Measurements from ENCODE around the gene RNF26.

Gene RNF26

DNA sequence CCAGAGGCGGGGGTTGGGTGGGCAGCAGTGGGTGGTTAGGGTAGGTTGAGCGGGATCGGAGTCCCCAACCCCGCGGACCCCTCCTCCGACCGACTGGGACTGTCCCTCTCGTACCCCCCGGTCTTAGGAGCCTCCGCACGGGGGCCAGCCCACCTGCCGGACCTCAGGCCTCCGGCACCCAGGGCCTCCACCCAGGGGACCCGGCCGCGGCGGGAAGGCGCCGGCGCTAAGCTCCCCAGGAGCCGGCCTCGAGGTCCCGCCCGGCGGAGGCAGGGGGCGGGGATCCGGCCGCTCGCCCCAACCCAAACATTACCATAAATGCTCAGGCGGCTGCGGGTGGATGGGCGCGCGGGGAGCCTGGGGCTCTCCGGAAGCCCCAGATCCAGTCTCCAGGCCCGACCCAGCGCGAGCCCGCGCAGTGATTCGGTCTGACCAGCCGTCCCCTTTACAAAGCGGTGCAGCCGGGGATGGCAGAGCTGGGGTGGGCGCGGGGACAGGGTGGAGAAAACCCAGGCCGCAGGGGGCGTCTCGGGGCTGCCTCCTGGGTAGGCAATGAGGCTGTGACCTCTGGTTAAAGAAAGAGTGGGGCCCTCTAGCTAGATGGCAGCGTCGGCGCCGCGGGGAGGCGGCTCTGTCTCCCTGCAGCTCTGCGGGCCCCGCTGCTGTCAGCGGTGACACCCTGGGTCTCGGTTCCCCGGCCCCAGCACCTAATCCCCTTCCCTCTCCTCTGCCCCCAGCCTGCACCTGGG is 13.4 kb upstream of the RNF26 start:
- Histone ChIP-seq H3K4me1 (ENCODE audit: control insufficient read depth, insufficient read depth, low read length, poor library complexity, severe bottlenecking) (peaks cover 43% of the 10 kb centered on the region), H3K9me3 (ENCODE audit: control insufficient read depth, low read length) (no peaks in the 10 kb centered on the region), H3K36me3 (ENCODE audit: control insufficient read depth, insufficient read depth, low read length) (no peaks in the 10 kb centered on the region), H3K27me3 (replicated peaks; ENCODE audit: control insufficient read depth, insufficient read depth, low read length, poor library complexity, severe bottlenecking) (peaks cover 9% of the 10 kb centered on the region), H3K4me3 (ENCODE audit: insufficient read depth, low read depth, low read length, poor library complexity, severe bottlenecking) (peak overlapping the region; percentile 56), H3K27ac (ENCODE audit: insufficient read depth, low read length, poor library complexity, severe bottlenecking) (peak overlapping the region; percentile 46)
- peak in 2 of 3 donors; percentile 20 to 41 for DNase-seq

DNA sequence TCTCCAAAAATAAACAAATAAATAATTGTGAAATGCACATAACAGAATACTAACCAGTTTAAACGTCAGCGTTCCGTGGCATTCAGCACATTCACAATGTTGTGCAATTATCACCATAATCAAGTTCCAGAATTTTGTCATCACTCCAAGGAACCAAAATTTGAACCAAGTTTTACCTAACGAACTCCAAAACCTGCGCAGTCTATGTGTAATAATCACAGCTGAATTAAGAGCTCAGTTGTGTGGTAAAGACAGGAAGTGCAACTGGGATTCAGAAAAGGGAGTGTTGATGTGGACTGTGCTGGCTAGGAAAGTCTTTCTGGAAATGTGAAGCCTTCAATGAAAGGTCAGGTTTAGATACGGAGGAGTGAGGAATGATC is 12.0 kb upstream of the RNF26 start:
- no peak overlapping the region for H3K4me3 ChIP-seq (ENCODE audit: insufficient read depth, low read depth, low read length, poor library complexity, severe bottlenecking)
- peaks cover 3% of the 10 kb centered on the region for H3K27me3 ChIP-seq (replicated peaks; ENCODE audit: control insufficient read depth, insufficient read depth, low read length, poor library complexity, severe bottlenecking)
- peaks cover 32% of the 10 kb centered on the region for H3K4me1 ChIP-seq (ENCODE audit: control insufficient read depth, insufficient read depth, low read length, poor library complexity, severe bottlenecking)
- DNase-seq: no peak
- no peaks in the 10 kb centered on the region for H3K9me3 ChIP-seq (ENCODE audit: control insufficient read depth, low read length)
- no peaks in the 10 kb centered on the region for H3K36me3 ChIP-seq (ENCODE audit: control insufficient read depth, insufficient read depth, low read length)
- H3K27ac ChIP-seq (ENCODE audit: insufficient read depth, low read length, poor library complexity, severe bottlenecking): no peak overlapping the region

DNA sequence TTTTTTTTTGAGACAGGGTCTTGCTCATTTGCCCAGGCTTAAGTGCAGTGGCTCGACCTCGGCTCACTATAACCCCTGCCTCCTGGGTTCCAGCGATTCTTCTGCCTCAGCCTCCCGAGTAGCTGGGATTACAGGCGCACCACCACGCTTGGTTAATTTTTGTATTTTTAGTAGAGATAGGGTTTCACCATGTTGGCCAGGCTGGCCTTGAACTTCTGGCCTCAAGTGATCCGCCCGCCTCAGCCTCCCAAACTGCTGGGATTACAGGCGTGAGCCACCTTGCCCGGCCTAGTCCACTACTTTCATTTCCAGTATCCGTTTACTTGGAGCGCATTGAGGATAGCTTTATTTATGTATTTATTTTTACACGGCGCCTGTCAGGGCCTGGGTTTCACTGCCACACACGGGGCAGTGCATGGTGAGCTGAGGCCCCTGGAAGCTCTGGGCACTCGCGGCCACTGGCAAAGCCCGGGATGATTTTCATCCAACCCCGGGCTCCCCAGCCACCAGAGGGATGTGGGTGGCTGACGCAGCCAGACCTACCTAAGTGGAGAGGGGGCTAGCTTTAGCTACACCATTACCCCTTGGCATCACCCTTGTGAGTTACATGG is 11.3 kb upstream of the RNF26 start:
- H3K4me1 ChIP-seq (ENCODE audit: control insufficient read depth, insufficient read depth, low read length, poor library complexity, severe bottlenecking): peaks cover 30% of the 10 kb centered on the region
- H3K9me3 ChIP-seq (ENCODE audit: control insufficient read depth, low read length): no peaks in the 10 kb centered on the region
- H3K4me3 ChIP-seq (ENCODE audit: insufficient read depth, low read depth, low read length, poor library complexity, severe bottlenecking): no peak overlapping the region
- no peak overlapping the region for H3K27ac ChIP-seq (ENCODE audit: insufficient read depth, low read length, poor library complexity, severe bottlenecking)
- H3K27me3 ChIP-seq (replicated peaks; ENCODE audit: control insufficient read depth, insufficient read depth, low read length, poor library complexity, severe bottlenecking): no peaks in the 10 kb centered on the region
- H3K36me3 ChIP-seq (ENCODE audit: control insufficient read depth, insufficient read depth, low read length): no peaks in the 10 kb centered on the region
- DNase-seq: no peak

DNA sequence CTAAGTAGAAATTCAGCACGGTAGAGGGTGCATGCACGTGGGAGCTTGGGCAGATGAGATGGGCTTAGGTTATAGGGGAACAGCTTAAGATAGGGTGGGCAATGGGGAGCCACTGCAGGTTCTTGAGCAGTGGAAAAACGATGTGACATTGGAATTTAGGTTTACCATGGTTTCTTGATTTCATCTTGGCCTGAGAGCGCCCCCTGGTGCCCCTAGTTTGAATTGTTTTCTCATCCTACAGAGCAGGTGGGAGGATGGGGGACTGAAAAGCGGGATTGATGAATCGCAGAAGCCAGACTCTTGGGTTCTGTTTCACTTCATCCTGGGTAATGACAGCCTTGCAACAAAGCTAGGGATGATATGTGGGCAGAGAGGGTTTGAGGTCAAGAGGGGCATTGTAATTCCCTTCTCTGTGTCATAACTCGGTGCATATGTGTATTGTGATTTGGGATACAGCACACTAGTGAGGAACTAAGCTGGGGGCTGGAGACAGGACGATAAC is 10.7 kb upstream of the RNF26 start:
- H3K27ac ChIP-seq (ENCODE audit: insufficient read depth, low read length, poor library complexity, severe bottlenecking): no peak overlapping the region
- no peaks in the 10 kb centered on the region for H3K27me3 ChIP-seq (replicated peaks; ENCODE audit: control insufficient read depth, insufficient read depth, low read length, poor library complexity, severe bottlenecking)
- H3K4me3 ChIP-seq (ENCODE audit: insufficient read depth, low read depth, low read length, poor library complexity, severe bottlenecking): no peak overlapping the region
- no peaks in the 10 kb centered on the region for H3K36me3 ChIP-seq (ENCODE audit: control insufficient read depth, insufficient read depth, low read length)
- peak; percentile 51 to 71 (median 64) for DNase-seq
- H3K4me1 ChIP-seq (ENCODE audit: control insufficient read depth, insufficient read depth, low read length, poor library complexity, severe bottlenecking): peaks cover 25% of the 10 kb centered on the region
- H3K9me3 ChIP-seq (ENCODE audit: control insufficient read depth, low read length): no peaks in the 10 kb centered on the region

DNA sequence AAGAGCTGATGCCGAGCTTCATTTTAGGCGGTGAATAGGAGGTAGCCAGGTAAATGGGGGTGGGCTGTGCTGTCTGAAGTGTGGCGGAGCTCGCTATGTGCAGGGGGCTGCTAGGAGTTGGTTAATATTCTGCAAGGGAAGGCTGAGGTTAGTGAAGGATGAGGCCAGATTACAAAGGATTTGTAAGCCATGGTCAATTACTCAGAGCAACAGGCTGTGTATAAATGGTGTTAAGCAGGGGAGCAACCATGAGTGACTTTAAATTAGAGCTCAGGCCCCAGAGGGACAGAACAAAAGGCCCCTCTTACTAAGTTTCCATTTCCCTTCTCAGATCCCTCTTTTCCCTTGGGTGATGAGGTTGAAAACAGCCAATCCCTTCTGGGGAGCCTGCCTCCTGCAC is 10.1 kb upstream of the RNF26 start:
- H3K27me3 ChIP-seq (replicated peaks; ENCODE audit: control insufficient read depth, insufficient read depth, low read length, poor library complexity, severe bottlenecking): no peaks in the 10 kb centered on the region
- no peak overlapping the region for H3K4me3 ChIP-seq (ENCODE audit: insufficient read depth, low read depth, low read length, poor library complexity, severe bottlenecking)
- DNase-seq: no peak

DNA sequence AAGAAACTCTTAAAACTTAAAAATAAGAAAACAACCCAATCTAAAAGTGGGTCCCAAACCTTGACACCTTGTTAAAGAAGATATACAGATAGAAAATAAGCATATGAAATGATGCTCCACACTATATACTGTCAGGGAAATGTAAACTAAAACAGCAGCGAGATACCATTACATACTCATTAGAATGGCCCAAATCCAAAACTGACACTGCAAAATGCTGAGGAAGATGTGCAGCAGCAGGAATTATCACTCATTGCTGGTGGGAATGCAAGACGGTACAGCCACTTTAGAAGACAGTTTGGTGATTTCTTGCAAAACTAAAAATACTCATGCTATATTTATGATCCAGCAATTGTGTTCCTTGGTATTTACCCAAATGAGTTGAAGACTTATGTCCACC is 5.0 kb upstream of the RNF26 start:
- DNase-seq: no peak
- H3K4me1 ChIP-seq (ENCODE audit: control insufficient read depth, insufficient read depth, low read length, poor library complexity, severe bottlenecking): peaks cover 3% of the 10 kb centered on the region
- H3K36me3 ChIP-seq (ENCODE audit: control insufficient read depth, insufficient read depth, low read length): no peaks in the 10 kb centered on the region
- H3K4me3 ChIP-seq (ENCODE audit: insufficient read depth, low read depth, low read length, poor library complexity, severe bottlenecking): no peak overlapping the region
- H3K27ac ChIP-seq (ENCODE audit: insufficient read depth, low read length, poor library complexity, severe bottlenecking): no peak overlapping the region
- H3K9me3 ChIP-seq (ENCODE audit: control insufficient read depth, low read length): no peaks in the 10 kb centered on the region
- no peaks in the 10 kb centered on the region for H3K27me3 ChIP-seq (replicated peaks; ENCODE audit: control insufficient read depth, insufficient read depth, low read length, poor library complexity, severe bottlenecking)

More for the DNA sequence above, 10.1 kb upstream of the RNF26 start:
- H3K27ac ChIP-seq (ENCODE audit: insufficient read depth, low read length, poor library complexity, severe bottlenecking): no peak overlapping the region
- no peaks in the 10 kb centered on the region for H3K36me3 ChIP-seq (ENCODE audit: control insufficient read depth, insufficient read depth, low read length)
- no peaks in the 10 kb centered on the region for H3K9me3 ChIP-seq (ENCODE audit: control insufficient read depth, low read length)
- H3K4me1 ChIP-seq (ENCODE audit: control insufficient read depth, insufficient read depth, low read length, poor library complexity, severe bottlenecking): peaks cover 20% of the 10 kb centered on the region

DNA sequence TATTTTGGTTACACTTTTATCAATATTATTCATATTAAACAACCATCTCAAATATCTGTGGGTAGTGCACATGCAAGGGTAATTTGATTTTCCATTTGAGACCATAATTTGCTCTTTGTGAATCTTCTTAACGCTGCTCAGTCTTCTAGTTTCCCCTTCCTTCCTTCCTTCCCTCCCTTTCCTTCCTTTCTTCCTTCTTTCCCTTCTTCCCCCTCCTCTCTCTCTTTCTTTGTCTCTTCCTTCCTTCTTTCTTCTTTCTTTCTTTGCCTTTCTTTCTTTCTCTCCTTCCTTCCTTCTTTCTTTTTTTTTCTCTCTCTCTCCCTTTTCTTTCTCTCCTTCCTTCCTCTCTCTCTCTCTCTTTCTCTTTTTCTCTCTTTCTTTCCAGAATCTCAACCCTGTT is 4.1 kb upstream of the RNF26 start:
- no peak for DNase-seq
- peaks cover 10% of the 10 kb centered on the region for H3K4me1 ChIP-seq (ENCODE audit: control insufficient read depth, insufficient read depth, low read length, poor library complexity, severe bottlenecking)
- no peak overlapping the region for H3K27ac ChIP-seq (ENCODE audit: insufficient read depth, low read length, poor library complexity, severe bottlenecking)
- no peak overlapping the region for H3K4me3 ChIP-seq (ENCODE audit: insufficient read depth, low read depth, low read length, poor library complexity, severe bottlenecking)
- no peaks in the 10 kb centered on the region for H3K27me3 ChIP-seq (replicated peaks; ENCODE audit: control insufficient read depth, insufficient read depth, low read length, poor library complexity, severe bottlenecking)
- no peaks in the 10 kb centered on the region for H3K9me3 ChIP-seq (ENCODE audit: control insufficient read depth, low read length)
- H3K36me3 ChIP-seq (ENCODE audit: control insufficient read depth, insufficient read depth, low read length): no peaks in the 10 kb centered on the region

DNA sequence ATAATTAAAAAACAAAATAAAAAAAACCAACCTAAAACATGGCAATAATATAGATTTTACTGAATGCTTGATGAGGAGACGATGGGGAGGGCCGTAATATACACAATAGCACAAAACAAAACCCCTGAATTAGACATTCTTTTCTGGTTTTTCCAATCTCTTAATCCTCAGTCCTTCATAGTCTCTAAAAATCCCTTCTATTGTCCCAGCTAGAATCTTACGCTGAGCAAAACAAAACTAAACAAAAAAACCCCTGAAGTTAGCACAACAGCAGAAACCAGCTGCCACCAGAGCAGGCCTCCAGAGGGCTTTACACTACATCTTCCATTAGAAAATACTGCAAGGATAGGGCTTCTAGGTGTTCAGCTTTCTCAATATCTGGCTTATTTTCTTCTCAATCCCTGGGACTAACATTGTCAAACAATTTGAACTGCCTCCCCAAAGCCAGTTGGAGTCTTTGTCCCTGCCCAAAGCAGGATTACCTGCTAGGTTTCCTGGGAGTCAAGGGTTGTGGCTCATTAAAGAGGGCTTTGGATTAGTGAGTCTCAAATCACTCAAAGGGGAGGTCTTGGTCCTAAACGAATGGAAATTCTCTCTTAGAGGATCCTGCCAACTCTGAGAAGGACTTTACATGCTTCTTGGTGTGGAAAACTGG is 2.1 kb upstream of the RNF26 start:
- DNase-seq: no peak
- Histone ChIP-seq H3K4me3 (ENCODE audit: insufficient read depth, low read depth, low read length, poor library complexity, severe bottlenecking) (no peak overlapping the region), H3K27ac (ENCODE audit: insufficient read depth, low read length, poor library complexity, severe bottlenecking) (no peak overlapping the region), H3K36me3 (ENCODE audit: control insufficient read depth, insufficient read depth, low read length) (no peaks in the 10 kb centered on the region), H3K4me1 (ENCODE audit: control insufficient read depth, insufficient read depth, low read length, poor library complexity, severe bottlenecking) (peaks cover 10% of the 10 kb centered on the region), H3K9me3 (ENCODE audit: control insufficient read depth, low read length) (no peaks in the 10 kb centered on the region), H3K27me3 (replicated peaks; ENCODE audit: control insufficient read depth, insufficient read depth, low read length, poor library complexity, severe bottlenecking) (no peaks in the 10 kb centered on the region)

DNA sequence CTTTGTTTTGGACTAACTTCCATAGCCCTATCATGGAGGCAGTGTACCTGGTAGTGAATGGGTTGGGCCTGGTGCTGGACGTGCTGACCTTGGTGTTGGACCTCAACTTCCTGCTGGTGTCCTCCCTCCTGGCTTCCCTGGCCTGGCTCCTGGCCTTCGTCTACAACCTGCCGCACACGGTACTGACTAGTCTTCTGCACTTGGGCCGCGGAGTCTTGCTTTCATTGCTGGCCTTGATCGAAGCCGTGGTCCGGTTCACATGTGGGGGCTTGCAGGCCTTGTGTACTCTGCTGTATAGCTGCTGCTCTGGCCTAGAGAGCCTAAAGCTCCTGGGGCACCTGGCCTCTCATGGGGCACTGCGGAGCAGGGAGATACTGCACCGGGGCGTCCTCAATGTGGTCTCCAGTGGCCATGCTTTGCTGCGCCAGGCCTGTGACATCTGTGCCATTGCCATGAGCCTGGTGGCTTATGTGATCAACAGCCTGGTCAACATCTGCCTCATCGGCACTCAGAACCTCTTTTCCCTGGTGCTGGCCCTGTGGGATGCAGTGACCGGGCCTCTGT is 846 bp downstream of the RNF26 start:
- Histone ChIP-seq H3K27me3 (replicated peaks; ENCODE audit: control insufficient read depth, insufficient read depth, low read length, poor library complexity, severe bottlenecking) (peaks cover 16% of the 10 kb centered on the region), H3K9me3 (ENCODE audit: control insufficient read depth, low read length) (no peaks in the 10 kb centered on the region), H3K4me3 (ENCODE audit: insufficient read depth, low read depth, low read length, poor library complexity, severe bottlenecking) (peak overlapping the region; percentile 93), H3K36me3 (ENCODE audit: control insufficient read depth, insufficient read depth, low read length) (no peaks in the 10 kb centered on the region), H3K27ac (ENCODE audit: insufficient read depth, low read length, poor library complexity, severe bottlenecking) (peak overlapping the region; percentile 77), H3K4me1 (ENCODE audit: control insufficient read depth, insufficient read depth, low read length, poor library complexity, severe bottlenecking) (peaks cover 18% of the 10 kb centered on the region)
- DNase-seq: no peak

Data from effector memory CD4-positive, alpha-beta T cell (primary cell).